HG03520 (cell line): ENCODE data around the gene TDRD7.

ENCODE experiments used
- ATAC-seq: cut with Tn5 transposase; IDR thresholded peaks from one replicate; pipeline ENCODE4 v1.9.1; 2021; ENCODE audit warnings: mild to moderate bottlenecking, moderate library complexity; ENCODE audit not compliant: unreplicated experiment

The TDRD7 gene

DNA sequence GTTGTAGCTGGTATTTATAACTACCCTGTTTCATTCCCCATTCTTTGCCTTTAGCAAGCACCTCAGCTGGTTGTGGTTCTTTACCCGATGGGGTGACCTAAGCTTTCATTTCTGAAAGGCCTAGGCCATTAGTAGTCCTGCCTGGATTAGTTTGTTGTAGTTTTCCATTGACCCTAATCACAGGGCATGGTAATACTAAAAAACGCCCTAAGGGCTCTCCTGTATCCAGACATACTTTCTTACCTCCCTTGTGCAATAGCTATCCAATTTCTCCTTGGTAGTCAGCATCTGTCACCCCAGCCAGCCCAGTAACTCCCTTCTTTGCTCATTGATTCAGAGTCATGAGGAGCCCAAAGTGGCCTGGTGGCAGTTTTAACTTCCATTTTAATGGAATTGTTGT, 113.6 kb downstream of the TDRD7 start:
- no peak for ATAC-seq

DNA sequence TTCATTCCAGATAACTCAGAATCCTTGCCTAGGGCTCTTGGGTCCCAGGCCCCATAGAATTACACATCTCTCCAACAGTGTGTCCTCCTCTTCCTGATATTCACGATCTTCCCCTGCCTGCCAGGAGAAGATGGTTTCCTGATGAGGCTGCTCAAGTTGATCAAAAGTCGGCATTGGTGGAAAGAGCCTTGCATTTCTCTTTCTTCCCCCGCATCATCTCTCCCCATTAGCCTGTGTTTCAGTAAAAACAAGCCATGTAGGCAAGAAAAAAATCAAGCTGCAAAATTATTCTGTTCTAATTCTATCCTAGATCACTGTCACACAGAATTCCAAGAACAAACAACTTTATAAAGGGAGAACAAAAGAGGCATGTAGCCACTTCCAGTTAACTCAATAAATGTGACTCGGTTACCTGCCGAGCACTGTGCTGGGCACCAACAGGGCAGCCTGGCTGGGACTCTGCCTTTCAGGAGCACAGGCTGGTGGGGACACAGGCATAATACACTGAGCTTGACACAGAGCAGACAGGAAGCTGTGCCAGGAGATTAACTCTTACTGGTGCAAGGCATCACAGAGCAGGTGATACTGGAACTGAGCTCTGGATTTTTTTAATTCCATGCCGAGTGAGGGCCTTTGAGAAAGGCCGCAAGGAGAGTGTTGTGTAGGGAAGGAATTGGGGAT, 115.1 kb downstream of the TDRD7 start:
- no peak for ATAC-seq

DNA sequence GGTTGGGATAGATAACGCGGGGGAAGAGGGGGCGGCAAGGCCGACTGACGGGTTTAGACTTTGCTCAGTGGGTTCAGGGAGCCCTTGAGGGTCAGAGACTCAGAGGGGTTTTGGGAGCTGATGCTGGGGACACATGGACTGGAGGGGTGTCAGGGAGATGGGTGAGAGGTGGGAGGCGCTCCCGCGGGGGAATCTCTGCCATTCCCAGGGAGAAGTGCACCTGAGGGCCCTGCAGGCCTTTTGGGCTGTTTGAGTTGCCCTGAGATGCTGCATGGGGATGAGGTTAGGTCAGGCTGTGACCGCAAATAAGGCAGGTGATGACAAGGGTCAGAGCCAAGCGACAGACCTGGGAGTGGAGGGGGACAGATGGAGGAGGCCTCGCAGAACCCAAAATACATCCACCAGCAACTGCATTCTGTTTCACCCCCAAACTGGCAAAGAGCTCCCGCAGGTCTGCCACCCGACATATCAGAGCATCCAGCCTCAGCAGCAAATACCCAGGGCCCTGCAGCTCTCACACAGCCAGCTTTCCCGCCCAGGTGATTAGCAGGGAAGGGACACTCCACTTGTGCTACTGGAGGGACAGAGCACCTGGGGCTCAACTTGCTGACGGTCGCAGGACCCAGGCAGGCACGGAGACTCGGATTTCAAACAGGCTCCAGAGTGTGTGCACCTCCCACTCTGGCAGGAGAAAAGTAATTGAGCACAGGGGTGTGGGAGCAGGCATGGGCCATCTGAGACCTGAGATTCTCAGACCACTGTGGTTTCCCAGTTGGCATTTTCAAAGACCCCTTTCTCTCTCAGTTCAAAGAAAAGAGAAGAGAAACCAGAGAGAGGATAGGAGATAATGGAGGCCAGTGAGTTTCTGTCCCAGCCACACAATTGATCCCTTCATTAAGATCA, 116.0 kb downstream of the TDRD7 start:
- ATAC-seq = no peak

DNA sequence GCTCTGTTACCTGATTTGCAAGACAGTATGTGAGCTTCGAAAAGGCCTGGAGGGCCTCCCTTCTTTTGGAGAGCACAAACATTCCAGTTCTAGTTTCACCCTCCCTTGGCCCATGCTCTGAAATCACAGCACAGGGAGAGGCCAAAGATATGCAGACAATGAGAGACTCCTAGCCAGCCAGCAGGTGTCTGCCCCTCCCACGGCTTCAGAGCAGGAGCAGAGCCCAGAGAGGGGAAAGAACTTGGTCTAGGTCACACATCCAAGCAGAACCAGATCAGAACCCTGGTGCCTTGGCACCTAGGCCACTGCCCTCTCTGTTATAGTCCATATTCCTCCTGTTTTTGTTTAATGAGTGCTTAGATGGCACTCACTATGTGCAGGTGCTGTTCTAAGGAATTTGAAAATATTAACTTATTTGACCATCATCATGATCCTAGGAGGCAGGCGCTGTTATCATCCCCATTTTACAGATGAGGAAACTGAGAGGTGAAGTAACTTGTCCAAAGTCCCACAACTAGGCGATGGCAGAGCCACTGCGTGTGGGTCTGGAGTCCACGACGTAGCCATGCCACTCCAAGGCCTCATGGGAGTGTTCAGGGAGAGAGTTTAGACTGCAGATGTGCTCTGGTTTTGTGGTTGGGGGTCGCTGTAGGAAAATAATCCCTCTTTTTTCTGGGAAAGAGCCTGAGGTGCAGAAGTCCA, 116.8 kb downstream of the TDRD7 start:
- no peak for ATAC-seq

GRCh38 chr9:97529363-97530076, 117.6 kb downstream of the TDRD7 start:
- ATAC-seq = peak; percentile 81

DNA sequence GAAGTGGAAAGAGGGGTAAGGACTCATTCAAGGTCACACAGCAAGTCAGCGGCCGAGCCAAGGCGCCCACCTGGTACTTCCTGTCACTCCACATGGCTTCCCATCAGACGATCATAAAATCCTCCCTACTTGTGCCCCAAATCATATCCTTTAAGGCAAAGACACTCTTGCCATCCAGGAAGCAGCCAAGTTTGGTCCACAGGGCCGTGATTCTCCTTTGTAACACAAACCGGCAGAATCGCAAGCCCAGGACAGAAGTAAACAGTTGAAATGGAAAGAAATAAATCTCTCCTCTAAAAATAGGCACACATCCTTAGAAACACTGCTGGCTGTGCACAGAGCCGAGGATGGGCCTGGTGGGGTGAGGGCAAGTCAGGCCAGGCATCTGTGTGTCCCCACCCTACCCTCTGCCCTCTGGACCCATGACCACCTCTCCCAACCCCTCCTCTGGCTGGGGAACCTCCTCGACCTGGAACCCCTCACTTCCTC, 120.0 kb downstream of the TDRD7 start:
- no peak for ATAC-seq

DNA sequence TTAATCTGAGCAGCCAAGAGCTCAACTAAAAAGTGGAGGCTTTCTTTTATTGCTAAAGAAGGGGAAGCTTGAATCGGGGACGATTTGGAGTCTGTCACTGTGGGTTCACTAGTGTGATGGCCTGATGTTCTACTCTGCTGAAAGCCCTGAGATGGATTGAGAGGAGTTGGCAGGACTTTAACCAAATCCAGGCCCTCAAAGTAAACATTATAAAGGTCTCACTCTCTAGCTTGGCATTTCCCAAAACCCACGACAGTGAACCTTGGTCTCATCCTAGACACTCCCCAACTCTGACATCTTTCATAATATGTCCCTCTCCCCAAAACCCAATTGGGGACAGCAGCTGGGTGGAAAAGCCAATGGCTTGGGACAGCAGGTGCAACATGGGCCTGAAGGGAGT, 122.3 kb downstream of the TDRD7 start:
- ATAC-seq = no peak

DNA sequence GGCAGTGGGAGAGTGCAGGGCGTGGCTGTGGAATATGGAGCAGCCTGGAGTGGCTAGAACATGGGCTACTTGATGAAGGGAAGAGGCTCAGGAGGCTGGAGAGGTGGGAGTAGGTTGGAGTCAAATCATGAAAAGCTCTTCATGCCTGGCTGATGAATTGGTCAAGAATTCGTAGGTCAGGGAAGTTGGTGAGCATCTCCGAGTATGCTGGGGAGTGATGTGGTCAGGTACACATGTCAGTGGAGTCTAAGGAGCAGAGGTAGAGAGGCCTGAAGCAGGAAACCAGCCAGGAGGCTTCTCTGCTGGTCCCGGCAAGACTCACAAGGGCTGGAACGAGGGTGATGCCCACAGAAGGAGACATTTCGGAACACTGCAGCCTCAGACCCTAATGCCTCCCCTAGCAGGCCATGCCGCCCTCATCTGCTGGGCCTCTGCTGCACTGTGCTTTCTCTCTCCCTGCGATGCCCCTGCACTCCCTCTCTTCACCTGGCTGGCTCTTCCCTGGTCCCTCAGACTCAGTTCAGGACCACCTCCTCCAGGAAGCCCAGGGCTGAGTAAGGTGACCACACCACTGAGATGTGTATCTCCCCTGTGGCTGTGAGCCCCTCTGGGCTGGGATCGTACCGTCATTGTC, 123.2 kb downstream of the TDRD7 start:
- ATAC-seq = no peak

DNA sequence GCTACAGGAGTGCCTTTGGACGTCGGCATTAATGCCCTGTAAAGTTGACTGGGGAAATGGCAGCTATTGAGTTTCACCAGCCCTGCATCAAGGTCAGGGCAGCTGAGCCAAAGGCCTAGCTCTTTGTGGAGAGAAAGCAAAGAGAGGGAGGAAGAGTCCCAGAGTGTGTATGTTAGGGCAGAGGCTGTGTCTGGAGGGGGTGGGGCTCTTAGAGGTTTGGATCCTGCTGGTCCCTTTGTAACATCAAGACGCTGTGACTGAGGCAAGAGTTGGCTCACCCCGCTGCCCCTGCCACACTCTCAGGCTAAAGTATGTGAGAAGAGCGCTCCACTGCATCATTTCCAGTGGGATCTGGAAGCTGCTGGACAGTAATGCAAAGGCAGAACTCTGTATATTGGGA, 123.9 kb downstream of the TDRD7 start:
- ATAC-seq = no peak

GRCh38 chr9:97536480-97536879, 124.6 kb downstream of the TDRD7 start:
- ATAC-seq = no peak

- no peak for ATAC-seq
Observed at GRCh38 chr9:97543561-97543960, 131.7 kb downstream of the TDRD7 start.

DNA sequence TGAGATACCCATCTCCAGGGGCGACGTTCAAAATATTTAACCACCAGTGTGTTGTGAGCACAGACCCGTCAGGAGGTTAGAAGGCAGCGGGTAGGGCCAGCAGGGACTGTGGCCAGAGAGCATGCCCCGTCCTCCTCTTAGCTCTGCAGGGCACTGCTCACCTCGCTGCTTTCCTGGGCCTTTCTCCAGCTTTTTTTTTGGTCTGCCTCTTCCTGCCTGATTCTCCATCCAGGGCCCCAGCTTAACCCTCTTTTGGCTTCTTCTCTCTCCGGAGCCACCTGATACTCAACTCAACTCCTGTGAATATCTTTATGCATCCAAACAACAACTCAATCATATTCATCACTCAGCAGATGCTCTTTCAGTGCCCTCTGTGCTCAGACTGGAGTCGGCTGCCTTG, 133.6 kb downstream of the TDRD7 start:
- ATAC-seq = no peak
